Activated T-helper 17 cell treated with anti-CD3 and anti-CD28 coated beads, Interleukin-2, amount 50 U/mL, for 72 hours (primary cell): ENCODE results near the gene GUK1. TPM values are rescaled to one million over a fixed set of nuclear protein-coding genes. Genes with fewer than 3 reads are reported as not detected.
A peak's percentile ranks its signal among the peaks of the same experiment; 100 is the strongest.

Experiments used
- ATAC-seq: fragments of 150-1000 bp; cut with Tn5 transposase; replicated peaks from 2 replicates; pipeline ENCODE4 v1.10.0; 2021; ENCODE audit warnings: mild to moderate bottlenecking, moderate library complexity
- H3K27ac Mint-ChIP-seq: one replicate; pipeline ENCODE4 v1.8.0; 2022; ENCODE audit warnings: mixed read lengths
- H3K27me3 Mint-ChIP-seq: one replicate; pipeline ENCODE4 v1.8.0; 2022; ENCODE audit warnings: mixed read lengths
- H3K36me3 Mint-ChIP-seq: one replicate; pipeline ENCODE4 v1.8.0; 2022; ENCODE audit warnings: low read depth, mild to moderate bottlenecking, mixed read lengths
- H3K4me1 Mint-ChIP-seq: one replicate; pipeline ENCODE4 v1.8.0; 2022; ENCODE audit warnings: mixed read lengths
- H3K4me3 Mint-ChIP-seq: one replicate; pipeline ENCODE4 v1.8.0; 2022; ENCODE audit warnings: mild to moderate bottlenecking, mixed read lengths
- H3K9me3 Mint-ChIP-seq: one replicate; pipeline ENCODE4 v1.8.0; 2022; ENCODE audit warnings: mixed read lengths
- total RNA-seq, 2 donors: library from RNA; stranded (reverse); gene quantifications; one replicate each; pipeline ENCODE4 v1.2.3, GENCODE V29; 2022

The GUK1 gene
- total RNA-seq = 100 to 1,000 TPM; 284 to 285 TPM

- peaks cover 47% of the 10 kb centered on the region for H3K36me3 Mint-ChIP-seq
- H3K4me1 Mint-ChIP-seq = peaks cover 14% of the 10 kb centered on the region
- H3K27ac Mint-ChIP-seq = peak within 1 kb of the TSS; percentile 93
- ATAC-seq = peak; percentile 92
- H3K4me3 Mint-ChIP-seq = peak within 1 kb of the TSS; percentile 98
- H3K27me3 Mint-ChIP-seq = no peaks in the 10 kb centered on the region
- H3K9me3 Mint-ChIP-seq = no peaks in the 10 kb centered on the region
Measured at GRCh38 chr1:228139931-228140723, at the start of gene GUK1. Gene GUK1 (plus strand): TSS chr1:228140279. CDS start chr1:228140303, 24 bp downstream.

GRCh38 chr1:228090613-228091081, 49.4 kb upstream of the GUK1 start:
- ATAC-seq = no peak
- Mint-ChIP-seq H3K27me3 (no peaks in the 10 kb centered on the region), H3K4me3 (peak overlapping the region; percentile 90), H3K4me1 (peaks cover 50% of the 10 kb centered on the region), H3K36me3 (peaks cover 100% of the 10 kb centered on the region), H3K27ac (peak overlapping the region; percentile 20), H3K9me3 (peaks cover 6% of the 10 kb centered on the region)

GRCh38 chr1:228091084-228091483, 49.0 kb upstream of the GUK1 start:
- peaks cover 6% of the 10 kb centered on the region for H3K9me3 Mint-ChIP-seq
- H3K4me1 Mint-ChIP-seq = peaks cover 51% of the 10 kb centered on the region
- peak overlapping the region; percentile 90 for H3K4me3 Mint-ChIP-seq
- peaks cover 100% of the 10 kb centered on the region for H3K36me3 Mint-ChIP-seq
- no peaks in the 10 kb centered on the region for H3K27me3 Mint-ChIP-seq
- no peak for ATAC-seq
- peak overlapping the region; percentile 20 for H3K27ac Mint-ChIP-seq

- Mint-ChIP-seq H3K4me1 (peaks cover 40% of the 10 kb centered on the region), H3K27me3 (no peaks in the 10 kb centered on the region), H3K9me3 (peaks cover 6% of the 10 kb centered on the region), H3K27ac (no peak overlapping the region), H3K36me3 (peaks cover 100% of the 10 kb centered on the region), H3K4me3 (peak overlapping the region; percentile 90)
- ATAC-seq = no peak
Measured at GRCh38 chr1:228092342-228093049, 47.6 kb upstream of the GUK1 start.

- Mint-ChIP-seq H3K36me3 (peaks cover 100% of the 10 kb centered on the region), H3K4me1 (peaks cover 32% of the 10 kb centered on the region), H3K9me3 (peaks cover 6% of the 10 kb centered on the region), H3K27me3 (no peaks in the 10 kb centered on the region), H3K4me3 (peak overlapping the region; percentile 90), H3K27ac (no peak overlapping the region)
- no peak for ATAC-seq
Measured at GRCh38 chr1:228093050-228093906, 46.8 kb upstream of the GUK1 start.

GRCh38 chr1:228094432-228095016, 45.6 kb upstream of the GUK1 start:
- no peak for ATAC-seq
- peaks cover 6% of the 10 kb centered on the region for H3K9me3 Mint-ChIP-seq
- peaks cover 22% of the 10 kb centered on the region for H3K4me1 Mint-ChIP-seq
- no peaks in the 10 kb centered on the region for H3K27me3 Mint-ChIP-seq
- H3K4me3 Mint-ChIP-seq = peak overlapping the region; percentile 7
- H3K27ac Mint-ChIP-seq = peak overlapping the region; percentile 57
- peaks cover 100% of the 10 kb centered on the region for H3K36me3 Mint-ChIP-seq

- Mint-ChIP-seq H3K27ac (peak overlapping the region; percentile 57), H3K36me3 (peaks cover 100% of the 10 kb centered on the region), H3K9me3 (peaks cover 6% of the 10 kb centered on the region), H3K4me1 (peaks cover 22% of the 10 kb centered on the region), H3K4me3 (peak overlapping the region; percentile 7), H3K27me3 (no peaks in the 10 kb centered on the region)
- ATAC-seq = no peak
Measured at GRCh38 chr1:228095161-228095560, 44.9 kb upstream of the GUK1 start.

- ATAC-seq = no peak
- peaks cover 100% of the 10 kb centered on the region for H3K36me3 Mint-ChIP-seq
- H3K27ac Mint-ChIP-seq = no peak overlapping the region
- no peak overlapping the region for H3K4me3 Mint-ChIP-seq
- H3K9me3 Mint-ChIP-seq = peaks cover 6% of the 10 kb centered on the region
- peaks cover 22% of the 10 kb centered on the region for H3K4me1 Mint-ChIP-seq
- no peaks in the 10 kb centered on the region for H3K27me3 Mint-ChIP-seq
Measured at GRCh38 chr1:228095938-228096337, 44.1 kb upstream of the GUK1 start.

- Mint-ChIP-seq H3K27me3 (no peaks in the 10 kb centered on the region), H3K27ac (no peak overlapping the region), H3K9me3 (peaks cover 6% of the 10 kb centered on the region), H3K4me3 (no peak overlapping the region), H3K36me3 (peaks cover 100% of the 10 kb centered on the region), H3K4me1 (peaks cover 24% of the 10 kb centered on the region)
- no peak for ATAC-seq
Measured at GRCh38 chr1:228096416-228097332, 43.4 kb upstream of the GUK1 start.

- Mint-ChIP-seq H3K36me3 (peaks cover 92% of the 10 kb centered on the region), H3K9me3 (peaks cover 6% of the 10 kb centered on the region), H3K27ac (no peak overlapping the region), H3K27me3 (no peaks in the 10 kb centered on the region), H3K4me3 (no peak overlapping the region), H3K4me1 (peaks cover 22% of the 10 kb centered on the region)
- ATAC-seq = no peak
Measured at GRCh38 chr1:228097333-228098081, 42.6 kb upstream of the GUK1 start.

GRCh38 chr1:228098323-228098931, 41.7 kb upstream of the GUK1 start:
- no peak for ATAC-seq
- Mint-ChIP-seq H3K9me3 (peaks cover 6% of the 10 kb centered on the region), H3K27me3 (no peaks in the 10 kb centered on the region), H3K27ac (no peak overlapping the region), H3K36me3 (peaks cover 88% of the 10 kb centered on the region), H3K4me1 (peaks cover 22% of the 10 kb centered on the region), H3K4me3 (no peak overlapping the region)

GRCh38 chr1:228099331-228099732, 40.7 kb upstream of the GUK1 start:
- Mint-ChIP-seq H3K4me3 (no peak overlapping the region), H3K36me3 (peaks cover 81% of the 10 kb centered on the region), H3K9me3 (peaks cover 6% of the 10 kb centered on the region), H3K27ac (no peak overlapping the region), H3K27me3 (no peaks in the 10 kb centered on the region), H3K4me1 (peaks cover 23% of the 10 kb centered on the region)
- no peak for ATAC-seq
